Stimulated activated CD4-positive, alpha-beta T cell treated with anti-CD3 and anti-CD28 coated beads, Interleukin-4, amount 100 ng/mL, for 1 hour (primary cell): Measurements from ENCODE around the gene TRIM39.
A peak's percentile ranks its signal among the peaks of the same experiment; 100 is the strongest.

Experiments used
- DNase-seq: peaks from one replicate; pipeline ENCODE4 v3.0.0-alpha.2; 2020

Gene TRIM39

GRCh38 chr6:30328397-30328796 is 1.7 kb downstream of the TRIM39 start:
- no peak for DNase-seq

- no peak for DNase-seq
Observed at GRCh38 chr6:30329331-30329730, 2.6 kb downstream of the TRIM39 start.

- no peak for DNase-seq
Observed at GRCh38 chr6:30331981-30332380, 5.3 kb downstream of the TRIM39 start.

- no peak for DNase-seq
Observed at GRCh38 chr6:30334075-30334783, 7.5 kb downstream of the TRIM39 start.

GRCh38 chr6:30340589-30341054 is 13.9 kb downstream of the TRIM39 start:
- no peak for DNase-seq

- no peak for DNase-seq
Observed at GRCh38 chr6:30341218-30341617, 14.5 kb downstream of the TRIM39 start.

- DNase-seq = no peak
Observed at GRCh38 chr6:30341728-30342127, 15.0 kb downstream of the TRIM39 start.

- no peak for DNase-seq
Observed at GRCh38 chr6:30344191-30344867, 17.6 kb downstream of the TRIM39 start.

- DNase-seq = peak; percentile 90
Observed at GRCh38 chr6:30344868-30345671, 18.3 kb downstream of the TRIM39 start, which contains the start of gene RPP21. TSS of gene RPP21 (plus strand) at chr6:30345156. CDS start at chr6:30345172, 16 bp downstream.

GRCh38 chr6:30345852-30346251 is 19.1 kb downstream of the TRIM39 start:
- no peak for DNase-seq

GRCh38 chr6:30348957-30349356 is 22.2 kb downstream of the TRIM39 start:
- no peak for DNase-seq

- DNase-seq = no peak
Observed at GRCh38 chr6:30349421-30350177, 22.9 kb downstream of the TRIM39 start.

GRCh38 chr6:30350524-30350923 is 23.8 kb downstream of the TRIM39 start:
- no peak for DNase-seq

- DNase-seq = no peak
Observed at GRCh38 chr6:30352550-30352949, 25.8 kb downstream of the TRIM39 start.

- DNase-seq = no peak
Observed at GRCh38 chr6:30355281-30355680, 28.6 kb downstream of the TRIM39 start.

- no peak for DNase-seq
Observed at GRCh38 chr6:30356536-30356935, 29.8 kb downstream of the TRIM39 start.

GRCh38 chr6:30357678-30358540 is 31.2 kb downstream of the TRIM39 start:
- peak; percentile 36 for DNase-seq

- DNase-seq = no peak
Observed at GRCh38 chr6:30359276-30359675, 32.5 kb downstream of the TRIM39 start.

- no peak for DNase-seq
Observed at GRCh38 chr6:30360139-30360538, 33.4 kb downstream of the TRIM39 start.

GRCh38 chr6:30361661-30362060 is 34.9 kb downstream of the TRIM39 start:
- no peak for DNase-seq

- DNase-seq = no peak
Observed at GRCh38 chr6:30363459-30363858, 36.7 kb downstream of the TRIM39 start.

- DNase-seq = no peak
Observed at GRCh38 chr6:30364591-30364990, 37.9 kb downstream of the TRIM39 start.
